Adrenal gland (tissue), 12 donors: ENCODE results near the gene IL10. TPM values are rescaled to one million over a fixed set of nuclear protein-coding genes. Genes with fewer than 3 reads are reported as not detected.
A peak's percentile ranks its signal among the peaks of the same experiment; 100 is the strongest.

Experiments used
- DNase-seq, 7 donors: peaks; one replicate each; pipeline ENCODE4 v3.0.0-alpha.2; 2019 to 2020
- H3K27ac ChIP-seq, 5 donors: fragments of 200-600 bp; sonication (generic) in 4 of 5; 1 replicate in 3 of 5; 2 replicates in 2 of 5; pipeline versions ENCODE4 v1.5.1 to v1.8.0; 2016 to 2020; ENCODE audit warnings: mild to moderate bottlenecking in 1 of 5
- H3K27me3 ChIP-seq: fragments of 200-600 bp; 2 replicates; pipeline ENCODE4 v1.8.0; 2021
- H3K36me3 ChIP-seq, 2 donors: fragments of 200-600 bp; replicated peaks in 1 of 2; 1 replicate in 1 of 2; 2 replicates in 1 of 2; pipeline versions ENCODE4 v1.5.1 to v1.8.0; 2018 to 2022
- H3K4me1 ChIP-seq, 2 donors: fragments of 200-600 bp; replicated peaks in 1 of 2; 1 replicate in 1 of 2; 2 replicates in 1 of 2; pipeline versions ENCODE4 v1.5.1 to v1.8.0; 2018 to 2021
- H3K4me3 ChIP-seq, 4 donors: fragments of 200-600 bp; sonication (generic) in 3 of 4; one replicate each; pipeline ENCODE4 v1.5.1; 2016 to 2018
- H3K9me3 ChIP-seq, 3 donors: fragments of 200-600 bp; sonication (generic) in 1 of 3; replicated peaks in 1 of 3; 1 replicate in 2 of 3; 2 replicates in 1 of 3; pipeline versions ENCODE4 v1.5.1 to v1.8.0; 2016 to 2021
- POLR2A ChIP-seq, 2 donors: fragments of 450-650 bp; IDR thresholded peaks; one replicate each; pipeline ENCODE4 v1.6.1; 2017; ENCODE audit warnings: antibody characterized with exemption in 2 of 2, mild to moderate bottlenecking in 2 of 2, moderate library complexity in 1 of 2
- WGBS, 4 donors: extraction: QIAGEN DNeasy Blood & Tissue Kit in 2 of 4; methylation state at CpG; one replicate each; pipeline versions ENCODE4 v1.1.5 to v1.1.7; 2013 to 2017; 5-methylcytosine and 5-hydroxymethylcytosine counted together
- intact Hi-C, 2 donors: fragments of 100-400 bp; cut with DNase I; formaldehyde crosslinking; loops; one replicate each; pipeline versions ENCODE4 v1.14.1 to v1.15.0; 2022 to 2023
- polyA plus RNA-seq, 3 donors: library from polyadenylated mRNA; stranded (reverse); fragments of 200-250 nt in 2 of 3; fragments of 350-450 nt in 1 of 3; fragmentation: Illumina TruSeq in 1 of 3; extraction: RNeasy Lipid Tissue Mini Kit (QIAGEN cat#74804) in 1 of 3; gene quantifications; one replicate each; pipeline ENCODE4 v1.2.3, GENCODE V29; 2013 to 2014
- small RNA-seq, 2 donors: library from RNA; depleted of rRNA; stranded (forward); fragments of <200 nt; gene quantifications; one replicate each; pipeline ENCODE3, GENCODE V24; 2016
- total RNA-seq, 9 donors: library from RNA; depleted of rRNA in 4 of 9; stranded (reverse); fragments of >200 nt in 4 of 9; fragments of 120-200 nt in 1 of 9; fragmentation: NEBNext Ultra II Directional in 1 of 9; extraction: Animal tissue kit (Norgen Biotek cat#: 25700) in 1 of 9; gene quantifications; one replicate each; pipeline versions ENCODE4 v1.1.0 to v1.2.4, GENCODE V29; 2013 to 2023
- TF ChIP-seq, protein P1 (sequence below), 6 experiments: fragments of 450-650 bp in 4 of 6; fragments of 200-600 bp in 2 of 6; sonication (generic) in 1 of 6; IDR thresholded peaks; 1 replicate in 5 of 6; 2 replicates in 1 of 6; pipeline versions ENCODE4 v1.5.1 to v1.8.0; 2016 to 2021; ENCODE audit warnings: antibody characterized with exemption in 6 of 6, mild to moderate bottlenecking in 2 of 6, moderate library complexity in 1 of 6
- donor health status: healthy with polysubstance abuse.
- donor health status: Bipolar disorder and iron deficiency.
- donor health status: DM: yes; HTN: yes; CAD: no.
- donor health status: DM: no; HTN: no; CAD: no.
- donor health status: DM: no; HTN: no; CAD: no.
- donor health status: DM: yes; HTN: yes; CAD: no.

The IL10 gene
- total and polyA plus RNA-seq, 12 donors, result 0.33 to 8.5 (median 2.9) TPM

DNA sequence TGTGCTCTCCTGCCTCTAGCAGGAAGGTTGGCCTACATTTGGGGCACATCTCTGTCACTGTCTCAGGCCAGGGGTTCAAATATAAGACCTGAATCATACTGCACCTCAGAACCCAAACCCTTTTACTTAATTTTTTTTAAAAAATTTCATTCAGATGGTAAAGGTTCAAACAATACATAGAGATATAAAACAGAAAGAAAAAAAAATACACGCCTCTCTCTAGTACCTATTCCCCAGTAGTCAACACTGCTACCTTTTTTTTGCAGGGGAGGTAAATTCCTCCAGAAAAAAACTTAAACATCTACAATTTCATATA, 54.7 kb downstream of the IL10 start:
- Histone ChIP-seq H3K4me3 (no peak overlapping the region), H3K4me1 (peaks cover 44 to 74% of the 10 kb centered on the region in 2 donors)
- no peak for DNase-seq

More for the DNA sequence above, 54.7 kb downstream of the IL10 start:
- no peak for TF ChIP-seq POLR2A (IDR thresholded peaks at IDR 0.05)
- TF ChIP-seq, protein P1, sequence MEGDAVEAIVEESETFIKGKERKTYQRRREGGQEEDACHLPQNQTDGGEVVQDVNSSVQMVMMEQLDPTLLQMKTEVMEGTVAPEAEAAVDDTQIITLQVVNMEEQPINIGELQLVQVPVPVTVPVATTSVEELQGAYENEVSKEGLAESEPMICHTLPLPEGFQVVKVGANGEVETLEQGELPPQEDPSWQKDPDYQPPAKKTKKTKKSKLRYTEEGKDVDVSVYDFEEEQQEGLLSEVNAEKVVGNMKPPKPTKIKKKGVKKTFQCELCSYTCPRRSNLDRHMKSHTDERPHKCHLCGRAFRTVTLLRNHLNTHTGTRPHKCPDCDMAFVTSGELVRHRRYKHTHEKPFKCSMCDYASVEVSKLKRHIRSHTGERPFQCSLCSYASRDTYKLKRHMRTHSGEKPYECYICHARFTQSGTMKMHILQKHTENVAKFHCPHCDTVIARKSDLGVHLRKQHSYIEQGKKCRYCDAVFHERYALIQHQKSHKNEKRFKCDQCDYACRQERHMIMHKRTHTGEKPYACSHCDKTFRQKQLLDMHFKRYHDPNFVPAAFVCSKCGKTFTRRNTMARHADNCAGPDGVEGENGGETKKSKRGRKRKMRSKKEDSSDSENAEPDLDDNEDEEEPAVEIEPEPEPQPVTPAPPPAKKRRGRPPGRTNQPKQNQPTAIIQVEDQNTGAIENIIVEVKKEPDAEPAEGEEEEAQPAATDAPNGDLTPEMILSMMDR (IDR thresholded peaks at IDR 0.05), result no peak
- Histone ChIP-seq H3K36me3 (no peaks in the 10 kb centered on the region), H3K9me3 (no peaks in the 10 kb centered on the region), H3K27me3 (no peaks in the 10 kb centered on the region), H3K27ac (peak overlapping the region in 2 of 5 donors; percentile 13 to 86)
- 91 to 97% (median 95%) methylated on average over 1 of the region's 1 CpG for WGBS, 4 donors
- intact Hi-C loops, result no loop called here

Small RNAs within 50 kb of the gene (small RNA-seq; reads per million reads assigned to genes)
- gene RF00019, result 0 reads per million in 2 donors

Other genes with a start within 250 kb of the IL10 start
- 10 to 100 TPM; 31.6 to 73.1 (median 53.1) TPM for gene EIF2D, start 160.0 kb downstream of the IL10 start, total RNA-seq
- gene EIF2D, start 160.0 kb downstream of the IL10 start, polyA plus RNA-seq, result 10 to 100 TPM; 39.5 to 95.4 (median 78.6) TPM
- gene DYRK3, start 137.0 kb downstream of the IL10 start, total RNA-seq, result 1 to 10 TPM; 2.9 to 6.3 (median 5.2) TPM
- 1 to 10 TPM; 2.9 to 6.6 (median 3.4) TPM for gene DYRK3, start 137.0 kb downstream of the IL10 start, polyA plus RNA-seq
- gene MAPKAPK2, start 87.6 kb downstream of the IL10 start, total RNA-seq, result 100 to 1,000 TPM in 4 of 9 donors, 10 to 100 TPM in 5; 25.3 to 129 (median 90.3) TPM
- gene MAPKAPK2, start 87.6 kb downstream of the IL10 start, polyA plus RNA-seq, result 10 to 100 TPM; 66.6 to 80.7 (median 71.6) TPM
- not detected for gene IL19, start 1.7 kb downstream of the IL10 start, total RNA-seq
- not detected for gene IL19, start 1.7 kb downstream of the IL10 start, polyA plus RNA-seq
- gene IL20, start 93.1 kb upstream of the IL10 start, total RNA-seq, result under 1 TPM in 2 of 9 donors, not detected in 7; 0.41 to 0.53 TPM
- gene IL20, start 93.1 kb upstream of the IL10 start, polyA plus RNA-seq, result under 1 TPM in 1 of 3 donors, not detected in 2; 0.13 TPM
- gene IL24, start 124.9 kb upstream of the IL10 start, total RNA-seq, result not detected
- not detected for gene IL24, start 124.9 kb upstream of the IL10 start, polyA plus RNA-seq
- 1 to 10 TPM in 5 of 9 donors, under 1 TPM in 3, not detected in 1; 0.43 to 3.0 (median 1.4) TPM for gene FCMR, start 149.4 kb upstream of the IL10 start, total RNA-seq
- gene FCMR, start 149.4 kb upstream of the IL10 start, polyA plus RNA-seq, result 1 to 10 TPM in 2 of 3 donors, under 1 TPM in 1; 0.27 to 1.5 (median 1.2) TPM
- gene PIGR, start 174.0 kb upstream of the IL10 start, total RNA-seq, result 1 to 10 TPM in 3 of 9 donors, under 1 TPM in 4, not detected in 2; under 0.01 to 3.4 (median 0.66) TPM
- under 1 TPM; 0.04 to 0.88 (median 0.10) TPM for gene PIGR, start 174.0 kb upstream of the IL10 start, polyA plus RNA-seq
- gene FCAMR, start 198.0 kb upstream of the IL10 start, total RNA-seq, result not detected
- not detected for gene FCAMR, start 198.0 kb upstream of the IL10 start, polyA plus RNA-seq